GM19025 (cell line): Measurements from ENCODE around the gene CACNA1C.

Experiments
- ATAC-seq: cut with Tn5 transposase; IDR thresholded peaks from one replicate; pipeline ENCODE4 v1.9.1; 2021; ENCODE audit warnings: mild to moderate bottlenecking, low read depth, moderate library complexity; ENCODE audit not compliant: unreplicated experiment

CACNA1C gene

DNA sequence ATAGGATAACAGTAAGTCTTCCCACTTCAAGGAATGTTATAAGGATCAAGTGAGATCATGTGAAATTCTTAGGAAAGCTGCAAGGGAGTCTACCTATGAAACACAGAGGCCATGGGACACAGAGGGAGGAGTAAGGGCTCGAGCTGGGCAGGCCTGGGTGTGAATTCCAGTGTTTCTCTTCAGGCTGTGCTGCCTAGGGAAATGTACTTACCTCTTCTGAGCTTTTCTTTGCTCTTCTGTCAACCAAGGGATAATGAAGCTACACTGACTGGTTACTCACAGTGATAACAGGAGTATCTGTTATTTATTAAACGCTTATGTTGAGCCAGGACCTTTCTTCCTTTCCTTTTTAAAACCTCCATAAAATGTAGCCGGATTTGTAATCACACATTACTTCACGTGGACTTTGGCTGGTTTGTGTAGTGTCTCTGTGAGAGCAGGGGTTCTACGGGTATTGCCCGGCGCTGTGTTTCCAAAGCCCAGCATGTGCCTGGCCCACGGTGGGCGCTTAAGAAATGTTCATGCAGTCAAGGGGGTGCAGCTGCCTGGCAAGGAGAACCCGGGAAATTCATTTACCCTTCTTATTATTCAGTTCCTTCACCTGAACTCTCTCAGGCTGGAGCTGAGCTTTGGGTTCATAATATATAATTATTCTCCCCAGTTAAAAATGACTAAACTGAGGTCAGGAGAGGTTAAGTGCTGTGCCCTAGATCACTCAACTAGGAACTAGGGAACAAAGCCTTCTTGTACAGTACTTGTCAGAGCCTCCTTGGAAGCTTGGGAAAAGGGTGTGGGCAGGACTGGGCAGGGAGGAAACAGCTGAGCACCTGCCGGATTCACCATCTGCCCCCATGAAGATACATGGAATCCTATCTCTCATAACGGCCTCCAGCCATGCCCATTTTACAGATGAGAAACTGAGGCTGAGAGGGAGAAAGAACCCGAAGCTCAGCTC lies 214.2 kb downstream of the CACNA1C start:
- ATAC-seq, result no peak

DNA sequence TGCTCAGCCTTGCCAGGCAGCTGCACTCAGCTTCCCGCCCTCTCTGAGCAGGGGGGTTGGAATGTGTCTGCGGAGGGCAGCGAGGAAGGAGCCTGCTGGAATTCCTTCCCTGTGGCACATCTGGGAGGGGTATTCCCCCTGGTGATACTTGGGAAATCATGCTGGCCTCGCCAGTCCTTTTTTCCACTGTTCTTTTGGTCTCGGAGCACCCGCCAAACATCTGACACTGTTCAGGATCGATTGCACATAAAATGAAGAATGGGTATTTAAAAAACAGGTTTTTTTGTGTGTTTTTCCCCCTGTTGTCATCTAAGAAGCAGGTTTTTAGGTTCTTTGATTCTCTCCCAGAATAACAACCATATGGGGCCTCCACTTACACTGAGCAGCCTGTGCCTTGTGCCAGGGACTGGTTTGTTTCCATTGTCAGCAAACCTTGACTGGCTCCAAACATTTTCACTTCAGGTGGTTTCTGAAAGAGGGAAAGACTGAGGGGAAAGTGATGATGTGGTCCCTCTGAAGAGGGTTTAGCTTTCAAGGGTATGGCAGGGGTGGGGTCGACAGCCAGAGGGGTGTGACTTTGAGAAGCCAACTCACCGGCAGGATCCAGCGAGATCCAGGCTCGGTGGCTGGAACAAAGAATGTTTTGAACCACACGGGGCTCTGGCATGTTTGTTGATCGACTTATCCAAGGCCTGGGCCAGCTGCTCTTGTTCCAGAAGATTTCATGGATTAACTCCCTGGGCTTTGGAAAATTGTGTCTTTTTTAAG lies 215.1 kb downstream of the CACNA1C start:
- ATAC-seq, result no peak

- ATAC-seq, result no peak
Observed at GRCh38 chr12:2268471-2269286, 215.9 kb downstream of the CACNA1C start.

- no peak for ATAC-seq
Observed at GRCh38 chr12:2270846-2271245, 218.1 kb downstream of the CACNA1C start.

GRCh38 chr12:2271961-2272360 lies 219.2 kb downstream of the CACNA1C start:
- ATAC-seq, result no peak

DNA sequence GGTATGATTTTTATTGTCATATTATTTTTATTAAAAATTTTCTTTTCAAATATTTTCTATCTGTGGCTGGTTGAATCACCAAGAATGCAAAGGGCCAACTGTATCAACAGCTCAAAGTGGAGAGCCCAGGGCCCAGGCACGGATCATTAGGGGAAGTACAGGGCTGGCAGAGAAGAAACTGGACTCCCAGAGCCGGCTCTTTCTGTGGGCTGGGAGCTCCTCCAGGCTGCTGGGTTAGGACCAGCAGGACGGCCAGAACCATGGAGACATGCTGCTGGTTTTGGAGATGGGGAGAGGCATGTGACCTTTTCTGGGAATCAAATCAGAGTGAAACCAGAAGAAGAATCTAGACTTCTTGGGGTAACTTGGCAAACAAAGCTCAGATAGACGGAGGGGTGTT lies 220.5 kb downstream of the CACNA1C start:
- ATAC-seq, result no peak

DNA sequence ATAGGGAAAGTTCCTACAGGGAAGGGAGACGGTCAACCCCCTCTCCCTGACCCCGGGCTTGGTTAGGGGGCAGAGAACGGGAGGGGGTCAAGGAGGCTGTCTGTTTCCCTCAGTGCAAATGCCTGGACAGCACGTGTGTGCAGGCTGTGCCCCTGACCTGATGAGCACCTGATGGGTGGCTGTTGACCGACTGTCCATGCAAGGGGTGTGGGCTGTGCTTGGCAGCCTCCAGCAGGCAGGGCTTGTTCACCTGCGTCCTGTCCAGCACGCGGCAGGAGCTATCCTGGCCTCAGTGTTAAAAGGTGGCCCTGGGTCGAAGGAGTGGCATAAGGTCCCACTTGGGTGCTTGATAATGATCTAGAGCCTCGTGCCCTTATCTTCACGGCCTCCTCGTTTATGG lies 221.0 kb downstream of the CACNA1C start:
- no peak for ATAC-seq

DNA sequence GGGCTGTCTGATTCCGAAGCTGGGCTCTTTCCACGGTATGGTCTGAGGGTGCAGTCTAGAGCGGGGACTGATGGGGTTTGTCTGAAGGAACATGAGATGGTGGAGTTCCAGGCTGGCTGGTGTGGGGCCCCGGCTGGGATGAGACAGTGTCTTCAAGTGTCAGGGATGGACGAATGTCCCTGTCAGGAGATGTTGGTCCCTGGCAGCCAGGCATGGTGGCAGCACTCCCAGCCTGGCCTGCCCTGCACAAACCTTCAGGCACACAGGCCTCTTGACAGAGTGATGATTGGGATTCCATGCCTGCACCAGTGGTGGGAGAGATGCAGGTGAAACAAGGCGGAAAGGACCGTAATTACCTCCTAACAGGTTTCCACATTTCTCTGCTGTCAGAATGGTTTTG lies 221.9 kb downstream of the CACNA1C start:
- ATAC-seq, result no peak

DNA sequence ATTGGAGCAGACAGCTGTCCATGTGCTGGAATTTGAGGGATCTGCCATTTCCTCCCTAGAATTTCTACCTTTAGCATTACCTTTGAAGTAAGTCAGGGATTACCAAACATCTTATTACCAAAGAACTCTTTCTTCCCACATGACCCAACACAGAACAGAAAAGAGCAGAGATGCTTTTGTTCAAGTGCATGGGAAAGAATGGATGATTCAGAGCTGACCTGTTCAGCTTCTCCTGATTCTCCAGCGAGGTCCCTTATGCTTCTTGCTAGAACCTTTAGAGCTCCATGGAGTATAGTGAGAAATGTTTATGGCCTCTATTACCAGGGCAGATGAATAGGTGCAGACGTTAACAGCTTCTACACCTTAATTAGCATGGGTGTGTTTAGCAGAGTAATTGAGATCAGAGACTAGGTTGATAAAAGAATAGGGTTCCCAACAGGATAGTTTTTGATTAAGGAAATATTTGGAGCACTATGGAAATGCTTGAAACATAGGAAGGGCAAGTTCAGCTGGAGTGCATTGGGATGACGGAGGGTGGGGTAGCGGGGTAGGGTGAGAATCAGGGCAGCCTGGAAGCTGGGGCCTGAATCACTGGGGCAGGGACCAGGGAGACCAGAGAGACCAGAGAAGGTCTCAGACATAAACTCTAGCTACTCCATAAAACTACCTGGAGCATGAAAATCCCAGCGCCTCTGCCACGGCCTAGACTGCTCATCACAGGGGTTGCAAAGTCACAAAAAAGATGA lies 223.7 kb downstream of the CACNA1C start:
- ATAC-seq, result no peak

- ATAC-seq, result no peak
Observed at GRCh38 chr12:2277492-2278155, 224.8 kb downstream of the CACNA1C start.

- no peak for ATAC-seq
Observed at GRCh38 chr12:2281446-2281845, 228.7 kb downstream of the CACNA1C start.

GRCh38 chr12:2282318-2282717 lies 229.5 kb downstream of the CACNA1C start:
- no peak for ATAC-seq

DNA sequence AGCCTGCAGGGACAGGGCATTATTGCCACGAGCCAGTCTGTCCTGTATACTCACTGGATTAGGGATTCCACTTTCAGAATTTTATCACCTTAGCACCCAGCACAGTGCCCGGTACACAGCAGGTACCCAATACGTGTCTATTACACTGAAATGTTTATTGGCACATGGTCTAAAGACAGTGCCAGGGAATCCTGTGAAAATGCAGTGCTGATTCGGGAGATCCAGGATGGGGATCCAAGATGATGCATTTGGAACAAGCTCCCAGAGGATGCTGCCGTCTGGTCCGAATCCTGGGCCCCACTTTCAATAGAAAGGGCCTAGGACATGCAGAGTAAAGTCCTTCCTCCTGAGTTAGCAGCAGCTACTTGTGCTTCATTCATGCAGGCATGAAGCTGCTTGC lies 230.7 kb downstream of the CACNA1C start:
- ATAC-seq, result no peak

DNA sequence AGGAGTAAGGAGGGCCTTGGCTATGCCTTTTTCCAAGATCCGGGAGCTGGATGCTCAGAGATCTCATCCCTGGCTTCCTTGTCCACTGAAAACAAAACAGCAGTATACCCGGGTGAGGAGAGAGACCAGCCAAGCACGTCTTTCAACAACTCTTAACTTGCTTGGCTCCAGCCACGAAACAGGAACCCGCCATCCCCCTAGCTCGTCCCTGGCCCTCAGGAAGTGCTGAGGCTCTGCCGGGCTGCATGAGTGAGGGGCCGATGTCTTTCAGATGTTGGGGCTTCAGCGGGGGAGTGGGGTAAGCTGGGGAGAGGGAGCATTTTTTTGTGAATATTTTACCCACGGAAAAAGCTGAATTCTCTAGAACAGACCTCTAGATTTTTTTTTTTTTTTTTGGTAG lies 231.1 kb downstream of the CACNA1C start:
- ATAC-seq, result no peak

DNA sequence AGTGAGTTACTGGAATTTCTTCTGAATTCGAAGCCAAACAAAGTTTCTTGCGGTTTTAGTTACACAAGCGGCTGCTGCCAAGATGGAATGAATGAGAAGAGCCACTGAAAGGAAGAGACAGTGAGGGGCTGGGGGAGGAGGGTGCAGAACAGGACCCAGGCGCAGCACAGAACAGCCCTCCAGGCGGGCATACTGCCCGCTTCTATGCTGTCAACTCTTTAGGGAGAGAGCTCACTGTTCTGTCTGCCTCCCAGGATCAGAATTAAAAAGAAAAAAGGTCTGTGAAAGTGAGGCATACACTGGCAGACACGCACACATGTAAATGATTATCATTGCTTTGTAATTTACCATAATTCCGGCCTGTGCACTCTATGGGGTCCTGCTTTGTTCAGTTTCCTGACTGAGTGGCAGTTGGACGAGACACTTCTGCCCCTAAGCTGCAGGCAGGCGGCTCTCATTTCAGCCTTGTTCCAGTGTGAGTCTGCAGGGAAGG lies 231.6 kb downstream of the CACNA1C start:
- no peak for ATAC-seq

DNA sequence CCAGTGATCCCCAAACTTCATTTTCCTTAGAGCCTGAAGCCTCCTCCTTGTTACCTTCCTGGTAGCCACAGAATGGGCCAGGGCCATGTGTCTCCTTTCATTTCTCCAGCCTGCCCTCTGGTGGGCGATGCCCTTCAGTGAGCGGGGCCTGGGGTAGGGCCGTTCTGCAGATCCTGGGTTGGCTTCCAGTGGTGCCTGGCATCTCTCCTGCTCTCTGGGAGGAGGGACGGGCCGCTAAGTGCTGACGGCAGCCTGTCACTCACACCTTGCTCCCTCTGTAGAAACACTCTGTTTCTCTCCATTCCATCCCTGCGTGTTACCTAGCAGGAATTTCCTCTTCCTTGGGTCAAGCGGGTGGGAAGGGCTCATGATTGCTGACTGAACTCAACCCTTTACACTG lies 232.1 kb downstream of the CACNA1C start:
- ATAC-seq, result no peak

DNA sequence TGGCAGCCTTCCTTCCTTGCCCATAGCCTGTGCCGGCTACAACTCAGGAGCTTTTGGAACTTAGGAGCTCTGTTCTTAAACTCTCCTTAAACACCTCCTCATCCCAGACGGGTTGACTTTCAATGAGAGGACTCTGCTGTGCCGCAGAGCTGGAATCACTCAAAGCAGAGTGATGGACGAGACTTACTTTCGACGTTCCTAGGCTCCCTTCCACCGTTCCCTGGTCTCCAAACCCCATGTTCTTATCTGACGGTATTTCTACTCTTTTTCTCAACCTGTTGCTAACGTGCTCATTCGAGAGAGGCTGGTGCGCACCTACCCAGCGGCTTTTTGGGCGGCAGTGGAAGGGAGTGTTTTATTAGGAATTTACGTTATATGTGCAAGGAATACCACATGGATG lies 232.7 kb downstream of the CACNA1C start:
- no peak for ATAC-seq

- ATAC-seq, result no peak
Observed at GRCh38 chr12:2286047-2286446, 233.3 kb downstream of the CACNA1C start.

- ATAC-seq, result no peak
Observed at GRCh38 chr12:2286461-2287131, 233.8 kb downstream of the CACNA1C start.
